Erythroblast (primary cell): ENCODE data around the gene VRK2.

Experiments used
- GATA1 ChIP-seq: IDR thresholded peaks from 2 replicates; pipeline ENCODE4 v1.6.1; 2011; ENCODE audit warnings: low read depth, mild to moderate bottlenecking, control low read depth, low read length, moderate library complexity
- POLR2A ChIP-seq: IDR thresholded peaks from 2 replicates; pipeline ENCODE4 v1.6.1; 2011; ENCODE audit warnings: mild to moderate bottlenecking, low read length

DNA sequence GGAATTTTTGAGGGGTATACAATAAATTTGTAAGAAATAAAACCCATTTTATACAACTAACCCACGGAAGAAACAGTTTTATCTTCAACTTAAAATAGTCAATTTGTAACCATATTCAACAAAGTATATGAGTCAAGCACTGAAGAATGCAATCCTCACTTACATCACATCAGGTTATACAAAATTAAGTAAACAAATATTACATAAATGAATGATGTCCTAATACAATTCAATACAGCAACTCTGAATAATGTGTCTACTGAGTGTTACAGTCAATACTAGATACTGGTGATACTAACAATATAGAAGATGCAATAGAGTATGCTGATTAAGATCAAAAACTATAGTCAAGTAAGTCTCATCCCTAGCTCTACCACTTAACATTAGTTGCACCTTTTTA, 135.9 kb downstream of the VRK2 start:
- no peak for TF ChIP-seq POLR2A
- TF ChIP-seq GATA1: no peak
